Body of pancreas (tissue), 4 donors: ENCODE measurements around the gene SPSB2.

ENCODE experiments used
- POLR2A ChIP-seq, 3 donors: fragments of 450-650 bp; IDR thresholded peaks; one replicate each; pipeline ENCODE4 v1.6.1; 2016; ENCODE audit warnings: antibody characterized with exemption in 3 of 3, mild to moderate bottlenecking in 2 of 3
- TF ChIP-seq, protein P1 (sequence below), 7 experiments: fragments of 450-650 bp in 4 of 7; fragments of 200-600 bp in 3 of 7; sonication (generic) in 3 of 7; IDR thresholded peaks; one replicate each; pipeline ENCODE4 v1.5.1; 2016 to 2019; ENCODE audit warnings: antibody characterized with exemption in 7 of 7

DNA sequence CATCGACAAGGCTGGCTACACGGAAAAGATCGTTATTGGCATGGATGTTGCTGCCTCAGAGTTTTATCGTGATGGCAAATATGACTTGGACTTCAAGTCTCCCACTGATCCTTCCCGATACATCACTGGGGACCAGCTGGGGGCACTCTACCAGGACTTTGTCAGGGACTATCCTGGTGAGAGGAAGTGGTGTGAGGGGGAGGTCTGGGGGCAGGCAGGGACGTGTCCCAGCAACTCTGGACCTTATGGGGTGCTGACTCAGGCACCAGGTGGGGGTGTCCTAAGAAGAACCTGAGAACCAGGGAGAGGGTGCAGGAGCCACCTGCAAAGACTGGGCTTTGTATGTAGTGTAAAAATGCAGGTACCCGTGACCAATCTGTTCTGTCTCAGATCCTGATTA, 46.5 kb upstream of the SPSB2 start:
- TF ChIP-seq, protein P1, sequence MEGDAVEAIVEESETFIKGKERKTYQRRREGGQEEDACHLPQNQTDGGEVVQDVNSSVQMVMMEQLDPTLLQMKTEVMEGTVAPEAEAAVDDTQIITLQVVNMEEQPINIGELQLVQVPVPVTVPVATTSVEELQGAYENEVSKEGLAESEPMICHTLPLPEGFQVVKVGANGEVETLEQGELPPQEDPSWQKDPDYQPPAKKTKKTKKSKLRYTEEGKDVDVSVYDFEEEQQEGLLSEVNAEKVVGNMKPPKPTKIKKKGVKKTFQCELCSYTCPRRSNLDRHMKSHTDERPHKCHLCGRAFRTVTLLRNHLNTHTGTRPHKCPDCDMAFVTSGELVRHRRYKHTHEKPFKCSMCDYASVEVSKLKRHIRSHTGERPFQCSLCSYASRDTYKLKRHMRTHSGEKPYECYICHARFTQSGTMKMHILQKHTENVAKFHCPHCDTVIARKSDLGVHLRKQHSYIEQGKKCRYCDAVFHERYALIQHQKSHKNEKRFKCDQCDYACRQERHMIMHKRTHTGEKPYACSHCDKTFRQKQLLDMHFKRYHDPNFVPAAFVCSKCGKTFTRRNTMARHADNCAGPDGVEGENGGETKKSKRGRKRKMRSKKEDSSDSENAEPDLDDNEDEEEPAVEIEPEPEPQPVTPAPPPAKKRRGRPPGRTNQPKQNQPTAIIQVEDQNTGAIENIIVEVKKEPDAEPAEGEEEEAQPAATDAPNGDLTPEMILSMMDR (IDR thresholded peaks at IDR 0.05): no peak
- no peak for TF ChIP-seq POLR2A (IDR thresholded peaks at IDR 0.05)
